Stomach (tissue), 9 donors: Measurements from ENCODE around the gene SLC6A5. TPM values are rescaled to one million over a fixed set of nuclear protein-coding genes. Genes with fewer than 3 reads are reported as not detected.
A peak's percentile ranks its signal among the peaks of the same experiment; 100 is the strongest.

Source experiments
- DNase-seq, 2 donors: peaks; one replicate each; pipeline versions ENCODE4 v3.0.0 to v3.0.0-alpha.2; 2013 to 2019
- H3K27ac ChIP-seq, 5 donors: fragments of 200-600 bp in 4 of 5; sonication (generic) in 4 of 5; one replicate each; pipeline ENCODE4 v1.5.1; 2013 to 2019; ENCODE audit warnings: mild to moderate bottlenecking in 1 of 5, moderate library complexity in 1 of 5
- H3K27me3 ChIP-seq, 3 donors: fragments of 200-600 bp; sonication (generic); one replicate each; pipeline ENCODE4 v1.5.1; 2017 to 2019; ENCODE audit warnings: mixed run types in 1 of 3
- H3K36me3 ChIP-seq, 4 donors: fragments of 200-600 bp; sonication (generic); 1 replicate in 3 of 4; 2 replicates in 1 of 4; pipeline ENCODE4 v1.5.1; 2016 to 2019
- H3K4me1 ChIP-seq, 4 donors: fragments of 200-600 bp; sonication (generic); one replicate each; pipeline ENCODE4 v1.5.1; 2016 to 2019
- H3K4me3 ChIP-seq, 4 donors: fragments of 200-600 bp; sonication (generic) in 3 of 4; one replicate each; pipeline ENCODE4 v1.5.1; 2016 to 2019; ENCODE audit warnings: mild to moderate bottlenecking in 1 of 4
- H3K9me3 ChIP-seq, 4 donors: fragments of 200-600 bp; sonication (generic); one replicate each; pipeline ENCODE4 v1.5.1; 2016 to 2019
- CTCF ChIP-seq, 7 experiments: fragments of 450-650 bp in 4 of 7; fragments of 200-600 bp in 3 of 7; sonication (generic) in 3 of 7; IDR thresholded peaks; one replicate each; pipeline ENCODE4 v1.5.1; 2016 to 2019; ENCODE audit warnings: antibody characterized with exemption in 7 of 7, control low read depth in 2 of 7, mild to moderate bottlenecking in 1 of 7
- EP300 ChIP-seq: sonication (generic); formaldehyde crosslinking; IDR thresholded peaks from one replicate; pipeline ENCODE4 v1.6.1; 2017; ENCODE audit warnings: antibody characterized with exemption
- POLR2A ChIP-seq, 4 donors: fragments of 450-650 bp; IDR thresholded peaks; one replicate each; pipeline ENCODE4 v1.6.1; 2016; ENCODE audit warnings: antibody characterized with exemption in 4 of 4, control low read depth in 2 of 4, mild to moderate bottlenecking in 1 of 4, moderate library complexity in 1 of 4
- POLR2AphosphoS5 ChIP-seq, 3 donors: sonication (generic); formaldehyde crosslinking; IDR thresholded peaks; one replicate each; pipeline ENCODE4 v1.6.1; 2016; ENCODE audit warnings: antibody characterized with exemption in 3 of 3
- WGBS, 5 donors: extraction: QIAGEN DNeasy Blood & Tissue Kit in 3 of 5; methylation state at CpG; one replicate each; pipeline versions ENCODE4 v1.1.5 to v1.1.7; 2013 to 2018; 5-methylcytosine and 5-hydroxymethylcytosine counted together
- intact Hi-C: fragments of 100-400 bp; cut with DNase I; formaldehyde crosslinking; loops from one replicate; pipeline ENCODE4 v1.15.1; 2023; ENCODE audit warnings: low total_unique reads
- polyA plus RNA-seq, 3 donors: library from polyadenylated mRNA; stranded (reverse); fragments of 200-250 nt; gene quantifications; one replicate each; pipeline ENCODE4 v1.2.3, GENCODE V29; 2013
- total RNA-seq, 5 donors: library from RNA; depleted of rRNA; stranded (reverse); fragments of >200 nt; gene quantifications; one replicate each; pipeline versions ENCODE4 v1.1.0 to v1.2.3, GENCODE V29; 2014 to 2016
- donor health status: healthy with polysubstance abuse.
- donor health status: Bipolar disorder and iron deficiency.
- donor health status: healthy.

SLC6A5 gene
- total and polyA plus RNA-seq, 8 donors, result not detected

- H3K27ac ChIP-seq, result no peak overlapping the region
- intact Hi-C loops, result no loop called here
- TF ChIP-seq CTCF (IDR thresholded peaks at IDR 0.05) (no peak), POLR2AphosphoS5 (IDR thresholded peaks at IDR 0.05) (no peak), POLR2A (IDR thresholded peaks at IDR 0.05) (no peak), EP300 (no peak)
- H3K4me1 ChIP-seq, result no peaks in the 10 kb centered on the region
- WGBS, 5 donors, result 82 to 87% (median 83%) methylated on average over 4 of the region's 4 CpGs
- no peaks in the 10 kb centered on the region for H3K9me3 ChIP-seq
- no peak for DNase-seq
- peaks cover 0 to 14% (median 0%) of the 10 kb centered on the region in 3 donors for H3K27me3 ChIP-seq
- H3K36me3 ChIP-seq, result no peaks in the 10 kb centered on the region
- no peak overlapping the region for H3K4me3 ChIP-seq
Measured at GRCh38 chr11:20644360-20644759, 45.0 kb downstream of the SLC6A5 start.

- intact Hi-C loops, result no loop called here
- WGBS, 5 donors, result 35 to 44% (median 38%) methylated on average over 4 of the region's 4 CpGs
- DNase-seq, result peak; percentile 36 to 78
Measured at GRCh38 chr11:20647976-20648565, 48.7 kb downstream of the SLC6A5 start.

GRCh38 chr11:20652150-20652806, 52.9 kb downstream of the SLC6A5 start:
- no peak for TF ChIP-seq POLR2AphosphoS5 (IDR thresholded peaks at IDR 0.05)
- TF ChIP-seq CTCF (IDR thresholded peaks at IDR 0.05), result no peak
- TF ChIP-seq POLR2A (IDR thresholded peaks at IDR 0.05), result no peak
- TF ChIP-seq EP300, result no peak
- Histone ChIP-seq H3K4me1 (no peaks in the 10 kb centered on the region), H3K4me3 (no peak overlapping the region), H3K9me3 (no peaks in the 10 kb centered on the region), H3K27me3 (peaks cover 0 to 7% (median 0%) of the 10 kb centered on the region in 3 donors), H3K36me3 (no peaks in the 10 kb centered on the region), H3K27ac (no peak overlapping the region)
- intact Hi-C loops, result no loop called here
- DNase-seq, result no peak
- 81 to 85% (median 83%) methylated on average over 13 of the region's 13 CpGs for WGBS, 5 donors

More at GRCh38 chr11:20647976-20648565, 48.7 kb downstream of the SLC6A5 start:
- peaks cover 0 to 6% (median 0%) of the 10 kb centered on the region in 3 donors for H3K27me3 ChIP-seq
- no peaks in the 10 kb centered on the region for H3K36me3 ChIP-seq
- no peak overlapping the region for H3K4me3 ChIP-seq
- H3K27ac ChIP-seq, result no peak overlapping the region
- H3K9me3 ChIP-seq, result no peaks in the 10 kb centered on the region
- TF ChIP-seq POLR2A (IDR thresholded peaks at IDR 0.05) (no peak), CTCF (IDR thresholded peaks at IDR 0.05) (peak in 5 of 7 experiments; percentile 77 to 93 (median 85))
- H3K4me1 ChIP-seq, result no peaks in the 10 kb centered on the region

- Histone ChIP-seq H3K36me3 (no peaks in the 10 kb centered on the region), H3K4me3 (no peak overlapping the region), H3K27ac (no peak overlapping the region), H3K27me3 (peaks cover 0 to 7% (median 0%) of the 10 kb centered on the region in 3 donors), H3K9me3 (no peaks in the 10 kb centered on the region), H3K4me1 (no peaks in the 10 kb centered on the region)
- peak in 1 of 2 donors; percentile 51 for DNase-seq
- TF ChIP-seq CTCF (IDR thresholded peaks at IDR 0.05) (no peak), EP300 (no peak), POLR2AphosphoS5 (IDR thresholded peaks at IDR 0.05) (no peak), POLR2A (IDR thresholded peaks at IDR 0.05) (no peak)
- whole genome bisulfite sequencing, 5 donors, result 64 to 82% (median 72%) methylated on average over 3 of the region's 3 CpGs
- intact Hi-C loops, result no loop called here
Measured at GRCh38 chr11:20654038-20654437, 54.6 kb downstream of the SLC6A5 start.
